Measurements from ENCODE around the gene ABRAXAS1.

The ABRAXAS1 gene

GRCh38 chr4:83449009-83449408 lies 35.9 kb downstream of the ABRAXAS1 start:
- DNase-seq, result no peak

GRCh38 chr4:83440899-83441298 lies 44.0 kb downstream of the ABRAXAS1 start:
- DNase-seq, result no peak

- DNase-seq, result no peak
Observed at GRCh38 chr4:83440148-83440814, 44.6 kb downstream of the ABRAXAS1 start.

- DNase-seq, result no peak
Observed at GRCh38 chr4:83438719-83439118, 46.2 kb downstream of the ABRAXAS1 start.

- DNase-seq, result no peak
Observed at GRCh38 chr4:83436680-83437079, 48.2 kb downstream of the ABRAXAS1 start.

GRCh38 chr4:83431200-83431599 lies 53.7 kb downstream of the ABRAXAS1 start:
- DNase-seq, result no peak

GRCh38 chr4:83418211-83418610 lies 66.7 kb downstream of the ABRAXAS1 start:
- DNase-seq, result no peak

- no peak for DNase-seq
Observed at GRCh38 chr4:83417566-83417965, 67.3 kb downstream of the ABRAXAS1 start.

- DNase-seq, result no peak
Observed at GRCh38 chr4:83413676-83414075, 71.2 kb downstream of the ABRAXAS1 start.

Data from NCI-H1105 (cell line).